ENCODE results near the gene CLIP3.
A peak's percentile ranks its signal among the peaks of the same experiment; 100 is the strongest.

DNA sequence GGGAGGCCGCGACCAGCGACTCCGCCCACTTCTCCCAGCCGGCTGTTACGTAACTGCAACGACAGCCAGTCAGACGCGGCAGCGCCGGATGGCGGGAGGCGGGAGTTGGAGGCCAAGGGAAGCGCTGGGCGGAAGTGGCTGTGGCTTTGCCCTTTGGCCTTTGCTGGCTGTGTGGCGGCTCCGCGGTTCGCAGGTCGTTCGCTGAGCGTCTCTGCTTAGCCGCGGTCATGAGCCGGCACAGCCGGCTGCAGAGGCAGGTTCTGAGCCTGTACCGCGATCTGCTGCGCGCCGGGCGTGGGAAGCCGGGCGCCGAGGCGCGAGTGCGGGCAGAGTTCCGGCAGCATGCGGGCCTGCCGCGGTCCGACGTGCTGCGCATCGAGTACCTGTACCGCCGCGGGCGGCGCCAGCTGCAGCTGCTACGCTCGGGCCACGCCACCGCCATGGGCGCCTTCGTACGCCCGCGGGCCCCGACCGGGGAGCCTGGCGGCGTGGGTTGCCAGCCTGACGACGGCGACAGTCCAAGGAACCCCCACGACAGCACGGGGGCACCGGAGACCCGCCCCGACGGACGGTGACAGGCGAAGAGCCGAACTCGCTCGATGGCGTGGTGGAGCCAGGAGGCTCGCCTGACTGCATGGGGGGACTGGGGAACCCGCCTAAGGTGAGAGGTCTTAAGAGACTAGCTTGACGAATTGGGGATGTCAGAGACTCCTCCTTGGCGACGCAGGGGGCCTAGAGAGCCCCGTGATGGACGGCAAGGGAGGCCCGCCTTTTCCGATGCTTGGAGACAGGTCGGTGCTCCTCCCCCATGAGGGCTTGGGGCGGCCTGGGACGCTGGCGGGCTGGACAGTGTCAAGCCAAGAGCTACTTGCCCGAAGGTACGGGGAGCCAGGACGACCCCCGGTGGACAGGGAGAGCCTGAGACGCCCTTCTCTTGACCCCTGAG, 37.4 kb downstream of the CLIP3 start, which contains the start of gene SDHAF1:
- TF ChIP-seq POLR2AphosphoS5 (IDR thresholded peaks at IDR 0.05; ENCODE audit: low read depth, low read length): peak; percentile 82; the same call in 1 of the 2 replicates
- TF ChIP-seq POLR2A (IDR thresholded peaks at IDR 0.05; ENCODE audit: low read depth, low read length): peak; percentile 95

Data from GM12892 (cell line).